Measurements from ENCODE around the gene HLA-DQB2. TPM values are rescaled to one million over a fixed set of nuclear protein-coding genes. Genes with fewer than 3 reads are reported as not detected.

The HLA-DQB2 gene
- total RNA-seq, 4 donors from 2014 or later: 60.4 to 97.2 (median 80.9) TPM

GRCh38 chr6:32716396-32716795 is 46.9 kb downstream of the HLA-DQB2 start:
- Histone ChIP-seq H3K4me1 (no peaks in the 10 kb centered on the region), H3K27ac (no peak overlapping the region), H3K36me3 (no peaks in the 10 kb centered on the region), H3K4me3 (no peak overlapping the region), H3K9me3 (no peaks in the 10 kb centered on the region), H3K27me3 (no peaks in the 10 kb centered on the region)
- WGBS: 72% methylated on average over 3 of the region's 3 CpGs
- TF ChIP-seq POLR2AphosphoS5 (IDR thresholded peaks at IDR 0.05) (no peak), POLR2A (IDR thresholded peaks at IDR 0.05) (no peak), EP300 (IDR thresholded peaks at IDR 0.05) (no peak)
- TF ChIP-seq, protein P1, sequence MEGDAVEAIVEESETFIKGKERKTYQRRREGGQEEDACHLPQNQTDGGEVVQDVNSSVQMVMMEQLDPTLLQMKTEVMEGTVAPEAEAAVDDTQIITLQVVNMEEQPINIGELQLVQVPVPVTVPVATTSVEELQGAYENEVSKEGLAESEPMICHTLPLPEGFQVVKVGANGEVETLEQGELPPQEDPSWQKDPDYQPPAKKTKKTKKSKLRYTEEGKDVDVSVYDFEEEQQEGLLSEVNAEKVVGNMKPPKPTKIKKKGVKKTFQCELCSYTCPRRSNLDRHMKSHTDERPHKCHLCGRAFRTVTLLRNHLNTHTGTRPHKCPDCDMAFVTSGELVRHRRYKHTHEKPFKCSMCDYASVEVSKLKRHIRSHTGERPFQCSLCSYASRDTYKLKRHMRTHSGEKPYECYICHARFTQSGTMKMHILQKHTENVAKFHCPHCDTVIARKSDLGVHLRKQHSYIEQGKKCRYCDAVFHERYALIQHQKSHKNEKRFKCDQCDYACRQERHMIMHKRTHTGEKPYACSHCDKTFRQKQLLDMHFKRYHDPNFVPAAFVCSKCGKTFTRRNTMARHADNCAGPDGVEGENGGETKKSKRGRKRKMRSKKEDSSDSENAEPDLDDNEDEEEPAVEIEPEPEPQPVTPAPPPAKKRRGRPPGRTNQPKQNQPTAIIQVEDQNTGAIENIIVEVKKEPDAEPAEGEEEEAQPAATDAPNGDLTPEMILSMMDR (IDR thresholded peaks at IDR 0.05): no peak
- no peak for DNase-seq (ENCODE audit: low spot score in 2 of 2)

DNA sequence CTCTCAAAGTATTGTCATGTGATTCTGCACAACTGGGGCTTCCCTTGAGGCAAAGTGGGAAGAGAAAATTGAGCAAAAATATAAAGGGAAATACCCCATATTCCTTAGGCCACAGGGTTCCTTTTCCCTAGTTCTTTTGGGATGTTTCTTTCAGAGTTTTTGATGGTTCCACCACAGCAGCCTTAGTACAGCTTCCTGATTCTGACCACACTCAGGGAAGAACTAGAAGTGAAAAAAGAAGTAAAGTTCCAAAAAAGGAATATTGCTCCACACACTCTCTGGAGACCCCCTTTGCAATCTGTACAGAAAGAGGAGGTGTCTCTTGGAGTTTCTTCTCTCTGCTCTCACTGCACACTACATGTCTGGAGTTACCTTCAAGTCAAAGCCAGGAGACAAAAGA is 50.1 kb downstream of the HLA-DQB2 start:
- no peak for DNase-seq (ENCODE audit: low spot score in 2 of 2)
- H3K27me3 ChIP-seq: no peaks in the 10 kb centered on the region
- no peaks in the 10 kb centered on the region for H3K9me3 ChIP-seq
- H3K36me3 ChIP-seq: no peaks in the 10 kb centered on the region
- no peak for TF ChIP-seq POLR2AphosphoS5 (IDR thresholded peaks at IDR 0.05)
- TF ChIP-seq EP300 (IDR thresholded peaks at IDR 0.05): no peak
- TF ChIP-seq, protein P1 (IDR thresholded peaks at IDR 0.05): no peak
- no peak overlapping the region for H3K27ac ChIP-seq
- H3K4me3 ChIP-seq: no peak overlapping the region
- no peaks in the 10 kb centered on the region for H3K4me1 ChIP-seq

DNA sequence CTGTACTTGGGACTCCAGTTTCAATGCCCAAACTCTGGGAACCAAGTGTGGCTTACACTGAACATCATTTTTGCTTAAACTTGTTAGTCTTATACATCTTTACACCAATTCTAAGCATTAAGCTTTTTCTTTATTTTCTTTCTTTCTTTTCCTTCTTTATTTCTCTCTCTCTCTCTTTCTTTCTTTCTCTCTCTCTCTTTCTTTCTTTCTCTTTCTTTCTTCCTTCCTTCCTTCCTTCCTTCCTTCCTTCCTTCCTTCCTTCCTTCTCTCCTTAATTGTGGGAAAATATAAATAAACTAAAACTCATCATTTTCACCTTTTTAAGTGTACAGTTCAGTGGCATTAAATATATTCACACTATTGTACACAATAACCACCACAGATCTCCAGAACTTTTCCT is 53.7 kb downstream of the HLA-DQB2 start:
- TF ChIP-seq POLR2A (IDR thresholded peaks at IDR 0.05): no peak
- no peak for TF ChIP-seq POLR2AphosphoS5 (IDR thresholded peaks at IDR 0.05)
- no peak for TF ChIP-seq EP300 (IDR thresholded peaks at IDR 0.05)
- TF ChIP-seq, protein P1 (IDR thresholded peaks at IDR 0.05): no peak
- Histone ChIP-seq H3K27ac (no peak overlapping the region), H3K27me3 (no peaks in the 10 kb centered on the region), H3K9me3 (no peaks in the 10 kb centered on the region), H3K4me1 (no peaks in the 10 kb centered on the region), H3K4me3 (no peak overlapping the region), H3K36me3 (no peaks in the 10 kb centered on the region)
- DNase-seq (ENCODE audit: low spot score in 2 of 2): no peak

Other genes with a start within 250 kb of the HLA-DQB2 start
- gene HLA-DRB5, start 233.2 kb downstream of the HLA-DQB2 start, total RNA-seq: 10 to 100 TPM in 1 of 4 donors, 1 to 10 TPM in 1, not detected in 2; 1.3 to 36.0 TPM
- 10 to 100 TPM; 28.0 to 39.3 (median 37.0) TPM for gene HLA-DRB1, start 173.7 kb downstream of the HLA-DQB2 start, total RNA-seq
- gene HLA-DQA1, start 126.1 kb downstream of the HLA-DQB2 start, total RNA-seq: 10 to 100 TPM in 3 of 4 donors, 1 to 10 TPM in 1; 8.6 to 21.3 (median 11.5) TPM
- gene HLA-DQB1, start 96.9 kb downstream of the HLA-DQB2 start, total RNA-seq: 1 to 10 TPM; 1.6 to 9.4 (median 3.7) TPM
- gene HLA-DQA2, start 22.1 kb downstream of the HLA-DQB2 start, total RNA-seq: 10 to 100 TPM in 1 of 4 donors, 1 to 10 TPM in 3; 2.8 to 12.5 (median 5.5) TPM
- 1 to 10 TPM; 1.6 to 5.1 (median 2.7) TPM for gene HLA-DOB, start 53.5 kb upstream of the HLA-DQB2 start, total RNA-seq
- 10 to 100 TPM; 17.7 to 20.8 (median 20.1) TPM for gene TAP2, start 75.2 kb upstream of the HLA-DQB2 start, total RNA-seq
- 10 to 100 TPM; 43.6 to 62.7 (median 49.0) TPM for gene PSMB8, start 80.5 kb upstream of the HLA-DQB2 start, total RNA-seq
- 100 to 1,000 TPM in 2 of 4 donors, 10 to 100 TPM in 2; 90.7 to 126 (median 101) TPM for gene TAP1, start 90.2 kb upstream of the HLA-DQB2 start, total RNA-seq
- gene PSMB9, start 90.7 kb upstream of the HLA-DQB2 start, total RNA-seq: 10 to 100 TPM; 12.6 to 35.8 (median 19.1) TPM
- 10 to 100 TPM; 15.0 to 30.2 (median 18.1) TPM for gene HLA-DMB, start 177.5 kb upstream of the HLA-DQB2 start, total RNA-seq
- 10 to 100 TPM; 18.3 to 57.0 (median 24.2) TPM for gene HLA-DMA, start 189.6 kb upstream of the HLA-DQB2 start, total RNA-seq
- 100 to 1,000 TPM; 145 to 246 (median 197) TPM for gene BRD2, start 205.1 kb upstream of the HLA-DQB2 start, total RNA-seq
- 10 to 100 TPM in 1 of 4 donors, 1 to 10 TPM in 3; 6.8 to 14.3 (median 8.0) TPM for gene HLA-DOA, start 246.1 kb upstream of the HLA-DQB2 start, total RNA-seq